Uterus (tissue), 2 donors: ENCODE measurements around the gene ZNG1F.
"Not testable (repeated sequence)": the region's sequence is repeated elsewhere in the genome, so short reads cannot be mapped to it uniquely, and the experiment has no call there.

Source experiments
- CTCF ChIP-seq, 4 experiments: fragments of 200-600 bp in 2 of 4; fragments of 450-650 bp in 2 of 4; sonication (generic) in 2 of 4; IDR thresholded peaks; one replicate each; pipeline ENCODE4 v1.5.1; 2016 to 2019; ENCODE audit warnings: antibody characterized with exemption in 4 of 4, mild to moderate bottlenecking in 2 of 4, moderate library complexity in 1 of 4
- POLR2A ChIP-seq, 2 donors: fragments of 450-650 bp; IDR thresholded peaks; one replicate each; pipeline ENCODE4 v1.6.1; 2016; ENCODE audit warnings: antibody characterized with exemption in 2 of 2, mild to moderate bottlenecking in 1 of 2, moderate library complexity in 1 of 2

GRCh38 chr9:41090922-41091321, 98.2 kb downstream of the ZNG1F start:
- TF ChIP-seq CTCF, POLR2A (IDR thresholded peaks at IDR 0.05): not testable (repeated sequence)
